GM19463 (cell line): ENCODE measurements around the gene UBE2Z.

Source experiments
- ATAC-seq: cut with Tn5 transposase; IDR thresholded peaks from one replicate; pipeline ENCODE4 v1.9.1; 2021; ENCODE audit warnings: mild to moderate bottlenecking, moderate library complexity; ENCODE audit not compliant: unreplicated experiment

The UBE2Z gene

GRCh38 chr17:48952904-48953303 is 44.7 kb downstream of the UBE2Z start:
- no peak for ATAC-seq

- ATAC-seq = no peak
These were observed 46.1 kb downstream of the UBE2Z start for GRCh38 chr17:48954300-48954755.

GRCh38 chr17:48960834-48961515 is 52.8 kb downstream of the UBE2Z start:
- no peak for ATAC-seq

GRCh38 chr17:48961516-48962233 is 53.5 kb downstream of the UBE2Z start:
- no peak for ATAC-seq

- ATAC-seq = no peak
These were observed 62.0 kb downstream of the UBE2Z start for GRCh38 chr17:48970224-48970623.

- no peak for ATAC-seq
These were observed 62.9 kb downstream of the UBE2Z start for GRCh38 chr17:48970865-48971687.

GRCh38 chr17:48972749-48973097 is 64.5 kb downstream of the UBE2Z start:
- ATAC-seq = no peak

GRCh38 chr17:48973806-48974205 is 65.6 kb downstream of the UBE2Z start:
- no peak for ATAC-seq
